ENCODE measurements around the gene POLR3H. TPM values are rescaled to one million over a fixed set of nuclear protein-coding genes. Genes with fewer than 3 reads are reported as not detected.

The POLR3H gene
- total and polyA plus RNA-seq, 10 of the 15 experiments (the other 5 are each of a cell fraction or from before 2014, with no cell fraction given): 3.5 to 62.7 (median 24.6) TPM

GRCh38 chr22:41528938-41529561 is 15.2 kb downstream of the POLR3H start:
- Histone ChIP-seq H3K4me1 (ENCODE audit: control insufficient read depth, insufficient read depth, low read length) (no peaks in the 10 kb centered on the region), H3K27ac (ENCODE audit: control insufficient read depth, insufficient read depth) (no peak overlapping the region), H3K4me3 (no peak overlapping the region), H3K4me2 (ENCODE audit: control insufficient read depth, insufficient read depth) (no peak overlapping the region), H4K20me1 (ENCODE audit: control insufficient read depth, insufficient read depth) (no peaks in the 10 kb centered on the region; the same call in 1 of the 2 replicates), H3K27me3 (replicated peaks in 1 of 2; ENCODE audit: control insufficient read depth in 2 of 2, insufficient read depth in 2 of 2, low read length in 1 of 2) (no peaks in the 10 kb centered on the region), H3K9ac (ENCODE audit: control insufficient read depth, insufficient read depth, low read length) (no peak overlapping the region), H2AFZ (ENCODE audit: control insufficient read depth, low read depth, low read length) (no peak overlapping the region), H3K9me3 (replicated peaks; ENCODE audit: control insufficient read depth, insufficient read depth, low read length) (no peaks in the 10 kb centered on the region), H3K79me2 (ENCODE audit: control insufficient read depth, insufficient read depth, low read length) (no peaks in the 10 kb centered on the region), H3K36me3 (ENCODE audit: control insufficient read depth in 2 of 2, insufficient read depth in 2 of 2, low read length in 1 of 2) (peaks cover 45 to 66% of the 10 kb centered on the region in 2 experiments)
- ChIA-PET RAD21 (ENCODE audit: unreplicated experiment) (interaction anchor here (3.4 kb wide), 1 partner anchor 126 kb away, joined by 46 read pairs; no protein-coding TSS in a partner anchor), SMC1A (ENCODE audit: uncharacterized antibody, unreplicated experiment) (no interaction called here), CTCF (interaction anchor here (2.4 to 7.3 kb wide), 3 partner anchors 11 to 124 kb away, joined by 7 to 105 read pairs (median 23); partner anchors contain the start of gene PMM1), POLR2A (interaction anchor here (1.4 kb wide), 1 partner anchor 19 kb away, joined by 3 read pairs; no protein-coding TSS in a partner anchor)
- in situ Hi-C loops (cut with MboI): no loop called here
- FAIRE-seq (no peak), ATAC-seq (no peak), DNase-seq (ENCODE audit: low read depth, low spot score) (no peak)
- TF ChIP-seq POLR2AphosphoS5 (IDR thresholded peaks at IDR 0.05; ENCODE audit: low read length) (peak; percentile 25; the same call in 1 of the 2 replicates), CHD4 (IDR thresholded peaks at IDR 0.05) (no peak), POLR2A (IDR thresholded peaks at IDR 0.05; ENCODE audit: low read depth, low read length) (peak; percentile 57), CREM (IDR thresholded peaks at IDR 0.05; ENCODE audit: low read depth) (no peak), TCF7 (IDR thresholded peaks at IDR 0.05; ENCODE audit: borderline replicate concordance) (no peak), USF2 (IDR thresholded peaks at IDR 0.05; ENCODE audit: borderline replicate concordance, low read depth, low read length) (no peak), ZBTB40 (IDR thresholded peaks at IDR 0.05; ENCODE audit: borderline replicate concordance) (no peak), MEF2B (IDR thresholded peaks at IDR 0.05; ENCODE audit: partially characterized antibody, poor library complexity, severe bottlenecking) (no peak), TCF3 (IDR thresholded peaks at IDR 0.05; ENCODE audit: borderline replicate concordance, insufficient read depth, low read depth, low read length) (no peak), SIX5 (IDR thresholded peaks at IDR 0.05; ENCODE audit: low read depth, low read length, severe bottlenecking) (no peak), POLR2AphosphoS2 (IDR thresholded peaks at IDR 0.05; ENCODE audit: low read depth, low read length) (0 out of 2 replicates have a peak, but pooled peaks have one; percentile 25)
- 91% methylated on average over 13 of the region's 13 CpGs for WGBS (ENCODE audit: insufficient coverage, insufficient replicate concordance, low lambda C conversion rate, missing lambda C conversion rate)
- BruUV-seq (replicated peaks): no TSS peak
- intact Hi-C loops (cut with micrococcal nuclease; ENCODE audit: unreplicated experiment): no loop called here

All from GM12878 (cell line).